Measurements from ENCODE around the gene SOCS4.

- TF ChIP-seq CTCF (IDR thresholded peaks at IDR 0.05; ENCODE audit: low read depth, low read length) (no peak), MAX (IDR thresholded peaks at IDR 0.05; ENCODE audit: low read depth, low read length) (no peak), POLR2A (IDR thresholded peaks at IDR 0.05; ENCODE audit: extremely low read depth, insufficient read length) (no peak)
Measured at GRCh38 chr14:55054098-55054497, 27.1 kb downstream of the SOCS4 start.
